HG03558 (cell line): ENCODE results near the gene SLC25A26.

Experiments used
- ATAC-seq: cut with Tn5 transposase; IDR thresholded peaks from one replicate; pipeline ENCODE4 v1.9.1; 2021; ENCODE audit warnings: moderate number of reproducible peaks; ENCODE audit not compliant: unreplicated experiment; ENCODE audit errors: extremely low read depth

SLC25A26 gene, protein sequence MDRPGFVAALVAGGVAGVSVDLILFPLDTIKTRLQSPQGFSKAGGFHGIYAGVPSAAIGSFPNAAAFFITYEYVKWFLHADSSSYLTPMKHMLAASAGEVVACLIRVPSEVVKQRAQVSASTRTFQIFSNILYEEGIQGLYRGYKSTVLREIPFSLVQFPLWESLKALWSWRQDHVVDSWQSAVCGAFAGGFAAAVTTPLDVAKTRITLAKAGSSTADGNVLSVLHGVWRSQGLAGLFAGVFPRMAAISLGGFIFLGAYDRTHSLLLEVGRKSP

DNA sequence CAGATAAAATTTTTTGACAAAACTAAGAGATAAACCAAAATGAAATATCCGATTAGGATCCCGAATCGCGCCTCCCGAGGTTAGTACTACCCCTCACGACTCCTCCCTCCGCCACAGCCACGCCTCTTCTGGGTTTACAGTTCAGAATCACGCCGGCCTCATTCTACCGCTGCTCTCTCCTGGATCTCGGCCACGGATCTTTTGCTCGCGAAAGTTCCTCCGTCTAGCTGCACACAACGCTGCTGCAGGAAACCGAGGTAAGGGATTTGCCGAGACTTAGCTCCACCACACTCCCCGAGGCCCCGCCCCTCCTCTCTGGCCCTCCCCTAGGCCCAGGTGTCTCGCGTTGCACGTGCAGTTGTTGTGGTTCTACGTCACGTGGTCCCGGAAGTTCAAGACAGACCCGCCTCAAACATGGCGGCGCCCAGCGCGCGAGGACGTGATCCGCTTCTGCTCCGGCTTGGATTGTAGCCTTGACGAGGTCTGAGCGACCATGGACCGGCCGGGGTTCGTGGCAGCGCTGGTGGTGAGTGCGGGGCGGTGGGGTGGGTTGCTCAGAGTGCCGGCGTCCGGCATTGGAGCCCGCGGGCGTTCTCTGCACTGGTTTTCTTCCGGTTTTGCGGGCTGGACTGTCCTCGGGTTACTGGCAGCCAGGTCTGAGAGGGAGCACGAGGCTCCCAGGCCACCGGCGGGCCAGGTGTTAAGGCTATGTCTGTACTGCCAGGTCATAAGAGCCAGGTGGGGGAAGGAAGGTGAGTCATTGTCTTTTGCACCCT is at the start of gene SLC25A26:
Gene SLC25A26, plus strand, starts transcription at position 400 of the 776 bp plus-strand sequence. Its CDS starts 94 bp downstream, at position 494.
- peak; percentile 98 for ATAC-seq

DNA sequence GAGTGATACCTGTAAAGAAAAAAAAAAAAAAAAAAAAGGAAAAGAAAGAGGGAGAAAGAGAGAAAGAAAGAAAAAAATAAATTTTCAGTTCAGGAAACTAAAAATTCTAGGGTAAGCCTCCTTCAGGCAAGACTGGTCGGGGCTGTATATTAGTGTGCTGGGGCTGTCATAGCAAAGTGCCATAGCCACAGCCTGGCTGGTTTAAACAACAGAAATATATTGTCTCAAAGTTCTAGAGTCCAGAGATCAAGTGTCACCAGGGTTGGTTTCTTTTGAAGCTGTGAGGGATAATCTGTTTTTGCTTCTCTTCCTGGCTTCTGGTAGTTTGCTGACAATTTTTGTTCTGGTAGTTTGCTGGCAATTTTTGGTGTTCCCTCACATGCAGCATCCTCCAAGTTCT is 48.4 kb upstream of the SLC25A26 start:
- no peak for ATAC-seq

DNA sequence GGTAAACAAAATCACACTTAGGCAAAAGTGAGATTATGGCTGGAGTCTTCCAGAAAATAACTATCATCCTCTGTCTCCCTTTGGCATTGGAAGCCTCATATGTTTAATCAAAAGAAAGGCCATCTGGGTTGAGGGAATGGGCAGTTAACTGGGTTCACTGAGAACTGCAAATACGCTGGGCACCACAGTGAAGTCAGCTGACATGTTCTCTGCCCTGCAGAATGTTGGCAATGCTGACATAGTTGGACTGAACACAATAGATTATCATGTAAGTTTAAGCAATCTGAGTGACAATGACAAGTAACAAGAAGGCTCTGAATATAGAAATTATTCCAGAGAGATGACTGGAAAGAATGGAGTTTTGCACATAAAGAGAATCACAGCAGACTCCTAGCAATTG is 43.8 kb upstream of the SLC25A26 start:
- ATAC-seq, result no peak

DNA sequence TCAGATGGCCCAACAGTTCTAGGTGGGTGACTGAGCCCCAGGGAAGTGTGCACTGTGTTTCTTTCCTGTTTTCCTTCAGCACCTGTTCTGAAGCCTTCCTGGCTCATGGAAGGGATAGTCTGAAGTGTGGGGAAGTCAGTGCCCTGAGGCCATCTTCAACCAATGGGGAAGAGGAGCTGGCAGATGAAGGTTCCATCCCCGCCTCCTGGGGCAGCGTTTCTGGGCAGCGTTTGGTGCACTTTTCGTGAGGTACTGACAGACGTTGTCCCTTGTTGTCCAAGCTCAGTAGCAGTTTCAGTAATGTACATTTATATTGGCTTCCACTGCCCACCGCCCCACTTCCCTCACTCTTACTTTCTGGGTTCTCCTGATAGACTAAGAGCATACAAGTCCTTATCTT is 42.6 kb upstream of the SLC25A26 start:
- no peak for ATAC-seq

DNA sequence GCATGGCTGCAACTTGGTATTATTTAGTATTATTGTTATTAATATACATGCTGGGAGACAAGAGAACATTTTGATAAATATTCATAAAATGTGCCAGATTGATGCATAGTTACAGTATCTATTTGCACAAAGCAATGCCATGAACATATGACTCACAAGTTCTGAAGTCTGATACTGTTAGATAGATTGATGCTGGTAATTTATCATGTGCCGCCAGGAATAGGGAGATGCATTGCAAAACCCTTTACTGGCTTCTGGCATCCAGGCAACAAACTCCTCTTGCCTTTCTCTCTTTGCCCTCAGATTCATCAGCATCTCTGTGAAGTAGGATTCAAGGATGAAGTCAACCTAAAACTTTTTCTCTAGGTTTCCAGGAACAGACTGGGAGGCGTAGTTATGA is 41.0 kb upstream of the SLC25A26 start:
- ATAC-seq, result no peak

DNA sequence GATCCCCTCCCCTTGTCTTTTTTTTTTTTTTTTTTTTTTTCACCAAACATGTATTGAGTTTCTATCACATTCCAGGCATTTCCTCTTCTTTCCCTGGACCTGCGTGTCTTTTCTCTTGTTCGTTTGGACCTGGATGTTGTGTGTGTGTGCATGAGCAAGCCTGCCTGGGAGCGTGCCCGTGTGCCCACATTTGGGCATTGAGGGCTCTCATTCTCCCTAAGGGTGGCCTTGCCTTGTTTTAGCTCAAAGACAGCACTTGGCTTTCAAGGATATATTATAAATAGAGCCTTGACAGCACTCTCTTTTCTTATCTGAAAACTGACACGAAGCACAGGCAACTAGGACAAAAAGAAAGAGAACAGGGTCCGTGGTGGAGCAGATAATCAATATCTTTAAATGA is 39.0 kb upstream of the SLC25A26 start:
- ATAC-seq, result no peak

DNA sequence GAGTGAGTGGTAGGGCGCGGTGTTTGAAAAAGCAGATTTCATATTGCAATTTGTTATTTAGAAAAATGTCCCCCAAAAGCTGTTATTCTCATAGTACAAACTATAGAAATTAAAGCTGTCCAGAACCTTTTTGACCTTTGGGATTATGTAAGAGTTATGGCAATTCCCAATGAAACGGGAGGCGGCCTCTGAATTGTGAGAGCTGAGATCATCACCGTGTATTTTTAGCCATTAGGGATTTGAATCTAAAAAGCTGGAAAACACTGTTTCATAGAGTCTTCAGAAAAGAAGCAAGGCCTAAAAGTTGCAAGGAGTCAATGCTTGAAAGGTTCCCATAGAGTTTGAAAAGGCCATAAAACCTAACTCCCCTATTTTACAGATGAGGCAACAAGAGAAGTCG is 38.6 kb upstream of the SLC25A26 start:
- no peak for ATAC-seq

DNA sequence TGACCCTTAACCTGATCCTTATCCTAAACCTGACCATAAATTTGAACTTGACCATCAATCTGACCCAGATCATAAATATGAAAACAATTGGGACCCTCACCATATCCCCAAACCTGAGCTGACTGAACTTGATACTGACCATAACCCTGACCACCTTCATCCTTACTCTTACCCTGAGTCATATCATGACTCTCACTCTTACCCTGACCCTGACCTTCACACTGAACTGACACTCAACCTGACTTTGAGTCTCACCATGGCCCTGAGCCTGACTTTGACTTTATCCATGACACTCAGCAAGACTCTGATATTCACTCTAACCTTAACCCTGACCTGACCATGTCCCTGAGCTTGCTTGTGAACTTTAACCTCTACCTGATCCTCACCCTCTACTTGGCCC is 34.3 kb upstream of the SLC25A26 start:
- ATAC-seq, result no peak

DNA sequence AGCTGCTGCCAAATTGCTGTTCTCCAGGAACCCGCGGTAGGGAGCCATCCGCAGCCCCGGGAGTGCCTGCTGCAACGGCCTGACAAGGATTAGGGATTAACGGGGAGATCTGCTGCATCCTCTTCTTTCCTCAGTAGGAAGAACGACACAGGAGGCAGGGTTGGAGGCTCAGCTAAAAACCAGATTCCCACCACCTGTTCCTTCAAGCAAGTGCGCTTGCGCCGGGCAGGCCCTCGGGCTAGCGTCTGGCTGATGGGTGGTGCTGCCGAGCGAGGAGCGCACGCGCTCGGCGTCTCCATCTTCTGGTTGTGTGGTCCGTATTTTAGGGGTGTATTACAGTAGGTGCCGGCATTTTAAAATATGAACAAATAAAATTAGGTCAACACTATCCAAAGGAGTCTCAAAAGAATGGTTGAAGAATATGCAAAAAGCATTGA is 25.4 kb upstream of the SLC25A26 start:
- no peak for ATAC-seq

DNA sequence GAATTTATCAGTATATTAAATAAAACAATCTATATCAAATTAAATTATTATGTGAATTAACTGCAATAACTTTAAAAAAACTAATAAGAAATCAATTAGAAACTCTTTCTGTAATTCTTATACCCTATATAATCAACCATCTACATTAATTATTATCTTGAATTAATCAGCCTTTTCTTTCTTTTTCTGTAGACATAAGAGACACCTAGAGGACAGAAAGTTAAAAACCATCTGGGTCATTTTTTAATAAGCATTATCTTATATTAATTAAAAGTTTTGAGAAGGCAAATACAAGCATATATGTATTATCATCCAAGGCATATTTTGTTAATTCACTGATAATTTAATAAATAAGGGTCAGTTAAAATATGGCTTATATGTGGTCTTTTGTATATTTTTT is 24.2 kb upstream of the SLC25A26 start:
- no peak for ATAC-seq

DNA sequence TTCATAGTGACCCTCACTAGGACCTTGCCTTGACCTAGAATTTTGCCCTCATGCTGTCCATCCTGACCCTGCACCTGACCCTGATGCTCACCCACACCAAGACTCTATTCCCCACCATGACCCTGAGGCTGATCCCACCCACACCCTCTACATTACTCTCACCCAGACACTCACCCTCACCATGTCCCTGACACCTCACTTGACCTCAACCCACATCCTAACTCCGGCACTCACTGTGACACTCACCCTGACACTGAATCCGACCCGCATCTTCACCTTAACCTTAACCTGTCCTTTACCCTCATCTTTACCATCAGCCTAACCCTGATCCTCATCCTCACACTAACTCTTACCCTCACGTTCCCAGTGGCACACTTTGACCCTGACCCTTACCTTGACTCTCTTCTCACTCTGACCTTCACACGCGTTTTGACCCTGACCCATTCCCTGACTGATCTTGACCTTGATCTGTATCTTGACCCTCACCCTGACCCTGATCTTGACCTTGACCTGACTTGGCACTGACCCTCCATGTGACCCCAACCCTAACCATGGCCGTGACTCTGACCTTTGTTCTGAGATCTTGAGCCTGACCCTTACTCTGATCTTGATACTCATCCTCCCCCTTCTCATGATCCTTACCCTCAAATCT is 22.2 kb upstream of the SLC25A26 start:
- ATAC-seq, result no peak

DNA sequence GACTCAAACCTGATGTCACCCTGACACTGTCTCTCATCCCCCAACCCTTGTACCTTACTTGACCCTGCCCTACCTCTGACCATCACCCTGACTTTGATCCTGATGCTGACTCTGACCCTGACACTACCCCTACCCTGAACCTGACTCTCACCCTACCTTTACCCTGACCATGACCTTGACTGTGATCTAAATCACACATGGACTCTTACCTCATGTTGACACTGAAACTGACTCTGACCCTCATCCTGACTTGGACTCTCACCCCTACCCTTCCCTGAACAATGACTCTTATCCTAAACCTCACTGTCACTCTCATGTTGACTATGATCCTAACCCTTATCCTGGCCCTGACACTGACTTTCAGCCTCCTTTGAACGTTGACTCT is 21.7 kb upstream of the SLC25A26 start:
- no peak for ATAC-seq

DNA sequence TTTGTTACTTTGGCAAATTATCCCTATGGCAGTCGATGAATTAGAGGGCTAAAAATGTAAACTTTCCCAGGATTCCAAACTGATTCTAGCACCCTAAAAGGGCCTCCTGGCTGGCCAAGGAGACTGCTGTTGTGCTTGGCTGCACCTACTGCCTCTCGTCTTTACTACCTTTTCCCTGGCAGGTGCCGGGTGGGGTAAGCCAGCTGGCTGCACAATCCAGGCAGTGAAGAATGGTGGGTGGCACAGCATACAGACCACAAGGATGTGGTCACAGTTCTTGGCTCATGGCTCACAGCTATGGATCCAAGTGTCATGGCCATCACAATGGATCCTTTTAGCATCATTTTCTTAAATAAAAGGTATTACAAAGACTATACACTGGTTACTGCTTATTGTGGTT is 20.7 kb upstream of the SLC25A26 start:
- no peak for ATAC-seq

DNA sequence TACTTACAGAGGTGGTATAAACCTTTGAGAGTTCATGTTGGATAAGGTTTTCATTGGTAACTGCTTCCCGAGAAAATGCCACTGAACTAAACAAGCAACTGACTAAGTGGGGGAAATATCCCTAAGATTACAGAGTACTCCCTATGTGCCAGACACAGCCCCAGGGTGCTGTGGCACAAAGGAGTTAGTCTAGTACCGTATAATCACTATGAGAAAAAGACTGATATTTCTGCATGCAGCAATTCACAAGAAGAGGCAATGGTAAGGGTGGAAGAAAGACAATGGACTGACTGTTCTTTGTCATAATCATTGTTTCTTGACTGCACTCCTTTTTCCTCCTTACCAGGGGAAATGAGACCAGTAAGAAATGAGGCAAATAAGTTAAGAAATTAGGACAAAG is 20.0 kb upstream of the SLC25A26 start:
- no peak for ATAC-seq

DNA sequence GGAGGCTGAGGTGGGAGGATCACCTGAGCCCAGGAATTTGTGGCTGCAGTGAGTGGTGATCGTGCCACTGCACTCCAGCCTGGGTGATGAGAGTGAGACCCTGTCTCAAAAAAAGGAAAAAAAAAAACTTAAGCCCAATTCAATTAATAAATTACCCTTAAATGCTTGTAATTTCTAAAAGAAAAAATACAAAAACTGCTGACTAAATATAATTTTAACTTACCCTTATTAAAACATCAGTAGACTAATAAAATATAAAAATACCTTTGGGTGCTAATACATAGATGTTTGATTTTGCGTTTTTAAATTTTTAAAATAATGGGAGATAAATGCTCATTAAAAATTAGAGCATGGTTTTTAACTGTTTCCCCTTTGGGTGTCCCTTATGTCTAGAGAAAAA is 17.5 kb upstream of the SLC25A26 start:
- ATAC-seq, result no peak

DNA sequence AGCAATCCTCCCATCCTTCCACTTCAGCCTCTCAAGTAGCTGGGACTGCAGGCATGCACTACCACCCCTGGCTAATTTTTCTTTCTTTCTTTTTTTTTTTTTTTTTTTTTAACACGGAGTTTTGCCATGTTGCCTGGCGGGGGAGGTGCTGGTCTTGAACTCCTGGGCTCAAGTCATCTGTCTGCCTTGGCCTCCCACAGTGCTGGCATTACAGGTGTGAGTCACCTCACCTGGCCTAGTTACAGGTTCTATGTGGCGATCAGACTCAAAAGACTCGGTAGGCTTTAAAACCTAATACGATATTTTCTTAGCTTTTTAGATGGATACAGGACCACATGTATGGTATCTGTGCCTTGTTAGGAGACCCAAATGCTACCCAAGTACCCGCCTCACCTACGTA is 14.0 kb upstream of the SLC25A26 start:
- no peak for ATAC-seq

DNA sequence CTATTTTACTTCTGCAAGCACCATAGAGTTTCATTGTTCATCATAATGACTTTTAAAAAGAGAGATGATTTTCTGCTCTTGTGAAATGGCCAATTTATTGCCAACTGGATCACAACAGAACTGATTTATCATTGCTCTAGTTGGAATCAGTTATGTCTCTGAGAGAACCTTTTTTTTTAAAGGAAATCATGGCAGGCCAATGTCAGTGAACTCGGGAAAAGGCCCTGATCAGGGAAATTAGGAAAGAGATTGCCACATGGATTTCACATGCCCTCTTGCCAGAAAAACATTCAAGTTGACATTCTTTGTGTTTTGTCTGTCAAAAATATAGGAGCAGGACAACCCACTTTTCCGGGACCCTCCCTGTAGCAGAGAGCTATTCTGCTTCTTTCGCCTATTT is 12.6 kb upstream of the SLC25A26 start:
- ATAC-seq, result no peak

DNA sequence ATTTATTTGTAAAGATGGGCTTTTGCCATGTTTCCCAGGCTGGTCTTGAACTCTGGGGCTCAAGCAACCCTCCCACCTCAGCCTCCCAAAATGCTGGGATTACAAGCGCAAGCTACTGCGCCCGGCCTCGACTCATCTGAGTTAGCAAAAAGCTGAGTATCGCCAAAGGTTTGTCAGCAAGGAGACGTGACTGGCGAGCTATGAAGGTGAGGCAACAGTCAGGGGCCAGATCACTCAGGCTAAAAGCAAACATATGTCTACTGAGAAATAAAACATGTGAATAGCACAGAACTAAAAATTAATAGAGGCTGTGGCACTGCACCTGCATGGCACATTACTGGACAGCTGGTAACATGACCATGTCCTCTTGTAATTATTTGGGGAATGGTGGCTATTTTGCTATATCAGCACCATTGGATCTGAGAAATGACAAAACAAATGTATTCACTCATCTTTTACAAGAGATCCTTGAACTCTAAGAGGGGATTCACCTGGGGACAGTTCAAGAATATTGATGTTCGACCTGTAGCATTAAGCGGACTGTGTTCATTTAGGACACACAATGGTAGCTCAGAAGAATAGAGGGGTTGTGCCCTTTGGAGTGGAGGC is 10.0 kb upstream of the SLC25A26 start:
- ATAC-seq, result no peak

DNA sequence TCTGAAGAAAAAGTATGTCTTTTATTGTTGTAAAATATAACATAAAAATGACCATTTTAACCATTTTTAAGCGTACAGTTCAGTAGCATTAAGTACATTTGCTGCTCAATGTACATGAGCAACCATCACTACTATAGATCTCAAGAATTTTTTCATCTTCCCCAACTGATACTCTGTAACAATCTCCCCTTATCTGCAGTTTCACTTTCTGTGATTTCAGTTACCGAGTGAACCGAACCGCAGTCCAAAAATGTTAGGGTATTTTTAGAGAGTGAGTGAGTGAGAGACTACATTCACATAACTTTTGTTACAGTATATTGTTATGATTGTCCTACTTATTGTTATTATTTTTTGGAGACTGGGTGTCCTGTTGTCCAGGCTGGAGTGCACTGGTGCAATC is 9.0 kb upstream of the SLC25A26 start:
- no peak for ATAC-seq

DNA sequence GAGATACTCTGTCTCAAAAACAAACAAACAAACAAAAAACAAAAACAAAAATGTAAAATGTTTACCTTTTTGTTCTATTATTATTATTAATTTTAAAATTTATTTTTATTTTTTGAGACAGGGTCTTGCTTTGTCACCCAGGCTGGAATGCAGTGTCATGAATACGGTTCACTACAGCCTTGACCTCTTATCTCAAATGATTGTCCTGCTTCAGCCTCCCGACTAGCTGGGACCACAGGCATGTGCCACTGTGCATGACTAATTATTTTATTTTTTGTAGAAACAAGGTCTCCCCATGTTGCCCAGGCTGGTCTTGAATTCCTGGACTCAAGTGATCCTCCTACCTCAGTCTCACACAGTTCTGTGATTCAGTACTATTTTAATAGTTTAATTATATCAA is 5.7 kb upstream of the SLC25A26 start:
- ATAC-seq, result no peak

DNA sequence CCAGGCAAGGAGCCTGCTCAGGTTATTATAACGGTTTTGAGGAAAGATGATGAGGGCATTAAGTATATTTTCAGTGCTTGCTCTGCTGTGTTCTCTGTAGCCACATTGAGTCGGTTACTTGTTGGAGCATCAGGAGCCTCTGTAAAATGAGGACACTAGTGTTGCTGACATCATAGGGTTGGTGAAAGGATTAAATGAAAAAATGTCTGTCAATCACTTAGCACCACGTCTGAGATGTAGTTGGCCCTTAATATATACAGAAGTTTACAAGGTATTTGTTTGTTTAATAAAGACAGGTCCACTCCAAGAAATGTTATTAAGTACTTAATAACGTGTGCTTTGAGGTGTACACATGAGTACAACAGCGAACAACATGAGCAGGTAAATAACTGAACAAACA is 735 bp upstream of the SLC25A26 start:
- ATAC-seq, result no peak
